Panc1 (cell line): ENCODE results near the gene CNST. TPM values are rescaled to one million over a fixed set of nuclear protein-coding genes. Genes with fewer than 3 reads are reported as not detected.

Source experiments
- ATAC-seq: fragments of 200-7000 bp; cut with Tn5 transposase; 2 replicates; pipeline ENCODE4 v1.9.1; 2020; ENCODE audit warnings: mild to moderate bottlenecking, moderate library complexity
- BruUV-seq: library from RNA; stranded (reverse); fragments of 400-500 nt; replicated peaks from 2 replicates; lab custom pipeline; 2021; lab: Mats Ljungman, UMichigan
- CTCF ChIA-PET: fragments of 300-600 bp; sonication (Branson Sonifier 250); formaldehyde crosslinking; loops from one replicate; lab custom pipeline; 2022; ENCODE audit warnings: antibody characterized with exemption; lab: Charles Lee
- POLR2A ChIA-PET: fragments of 300-600 bp; sonication (Branson Sonifier 250); formaldehyde crosslinking; loops from one replicate; lab custom pipeline; 2022; ENCODE audit warnings: antibody characterized with exemption; lab: Charles Lee
- DNase-seq: peaks from one replicate; pipeline ENCODE4 v3.0.0-alpha.2; 2010; ENCODE audit warnings: low read depth, low spot score
- H3K27ac ChIP-seq: 2 replicates; pipeline ENCODE4 v1.5.1; 2011; ENCODE audit warnings: mild to moderate bottlenecking, low read length, inconsistent platforms
- H3K27me3 ChIP-seq: fragments of 200-500 bp; sonication (Bioruptor generic); 2 replicates; pipeline ENCODE4 v1.6.0; 2014; ENCODE audit warnings: low read length, inconsistent platforms; ENCODE audit not compliant: control insufficient read depth, insufficient read depth
- H3K36me3 ChIP-seq: fragments of 200-500 bp; sonication (Bioruptor generic); 2 replicates; pipeline ENCODE4 v1.5.1; 2014; ENCODE audit warnings: inconsistent platforms, mild to moderate bottlenecking, low read length, moderate library complexity; ENCODE audit not compliant: control insufficient read depth, insufficient read depth
- H3K4me1 ChIP-seq: 2 replicates; pipeline ENCODE4 v1.5.1; 2011; ENCODE audit warnings: inconsistent platforms, mild to moderate bottlenecking, low read length, moderate library complexity; ENCODE audit not compliant: control insufficient read depth, insufficient read depth
- H3K4me3 ChIP-seq, 2 experiments: 2 replicates each; pipeline ENCODE4 v1.5.1; 2011 to 2012; ENCODE audit warnings: low read depth in 2 of 2, low read length in 2 of 2, mild to moderate bottlenecking in 2 of 2, inconsistent platforms in 1 of 2, moderate library complexity in 1 of 2
- H3K9me3 ChIP-seq: fragments of 200-500 bp; sonication (Bioruptor generic); 2 replicates; pipeline ENCODE4 v1.5.1; 2014; ENCODE audit warnings: low read depth, mild to moderate bottlenecking, inconsistent platforms, low read length, moderate library complexity; ENCODE audit not compliant: control insufficient read depth, insufficient read depth
- POLR2AphosphoS5 ChIP-seq: IDR thresholded peaks from 2 replicates; pipeline ENCODE4 v1.6.1; 2012; ENCODE audit warnings: mild to moderate bottlenecking, low read depth, low read length, moderate library complexity
- REST ChIP-seq, 2 experiments: IDR thresholded peaks; 2 replicates each; pipeline ENCODE4 v1.6.1; 2011 to 2012; ENCODE audit warnings: low read depth in 2 of 2, control low read depth in 1 of 2, low read length in 1 of 2, mild to moderate bottlenecking in 1 of 2, moderate library complexity in 1 of 2; ENCODE audit not compliant: insufficient read depth in 1 of 2
- SIN3A ChIP-seq: IDR thresholded peaks from 2 replicates; pipeline ENCODE4 v1.6.1; 2012; ENCODE audit warnings: low read depth, mild to moderate bottlenecking, low read length, moderate library complexity, borderline replicate concordance; ENCODE audit not compliant: insufficient read depth
- TCF7L2 ChIP-seq: IDR thresholded peaks from 2 replicates; pipeline ENCODE4 v1.6.1; 2011; ENCODE audit warnings: mild to moderate bottlenecking, low read depth, low read length, inconsistent platforms
- in situ Hi-C: cut with HindIII; loops from 2 replicates; pipeline ENCODE4 v1.10.0; 2016; ENCODE audit warnings: low sequenced_read_pairs, low pct_unique_long_range_greater_than_20kb
- intact Hi-C: fragments of 100-400 bp; cut with micrococcal nuclease; formaldehyde crosslinking; loops from one replicate; pipeline ENCODE4 v1.10.0; 2022; ENCODE audit not compliant: unreplicated experiment
- total RNA-seq: library from RNA; stranded (reverse); gene quantifications from one replicate; pipeline ENCODE4 v1.2.1, GENCODE V29; 2021; ENCODE audit not compliant: unreplicated experiment
- TF ChIP-seq, protein P1 (sequence below): fragments of 450-650 bp; IDR thresholded peaks from 2 replicates; pipeline ENCODE4 v1.5.1; 2017; ENCODE audit warnings: mild to moderate bottlenecking

CNST gene
- total RNA-seq, 1 experiment from 2014 or later: 18.5 TPM

GRCh38 chr1:246613096-246613758 lies 47.0 kb downstream of the CNST start:
- Histone ChIP-seq H3K4me1 (peaks cover 26% of the 10 kb centered on the region), H3K27me3 (no peaks in the 10 kb centered on the region), H3K9me3 (no peaks in the 10 kb centered on the region), H3K4me3 (no peak overlapping the region), H3K27ac (no peak overlapping the region), H3K36me3 (no peaks in the 10 kb centered on the region)
- DNase-seq (no peak), ATAC-seq (no peak)
- intact Hi-C loops: no loop called here
- CTCF ChIA-PET: no interaction called here
- TF ChIP-seq POLR2AphosphoS5 (no peak), SIN3A (no peak), TCF7L2 (no peak), REST (IDR thresholded peaks at IDR 0.05; ENCODE audit: insufficient read depth in 1 of 2, low read depth in 2 of 2, low read length in 1 of 2) (no peak)
- TF ChIP-seq, protein P1, sequence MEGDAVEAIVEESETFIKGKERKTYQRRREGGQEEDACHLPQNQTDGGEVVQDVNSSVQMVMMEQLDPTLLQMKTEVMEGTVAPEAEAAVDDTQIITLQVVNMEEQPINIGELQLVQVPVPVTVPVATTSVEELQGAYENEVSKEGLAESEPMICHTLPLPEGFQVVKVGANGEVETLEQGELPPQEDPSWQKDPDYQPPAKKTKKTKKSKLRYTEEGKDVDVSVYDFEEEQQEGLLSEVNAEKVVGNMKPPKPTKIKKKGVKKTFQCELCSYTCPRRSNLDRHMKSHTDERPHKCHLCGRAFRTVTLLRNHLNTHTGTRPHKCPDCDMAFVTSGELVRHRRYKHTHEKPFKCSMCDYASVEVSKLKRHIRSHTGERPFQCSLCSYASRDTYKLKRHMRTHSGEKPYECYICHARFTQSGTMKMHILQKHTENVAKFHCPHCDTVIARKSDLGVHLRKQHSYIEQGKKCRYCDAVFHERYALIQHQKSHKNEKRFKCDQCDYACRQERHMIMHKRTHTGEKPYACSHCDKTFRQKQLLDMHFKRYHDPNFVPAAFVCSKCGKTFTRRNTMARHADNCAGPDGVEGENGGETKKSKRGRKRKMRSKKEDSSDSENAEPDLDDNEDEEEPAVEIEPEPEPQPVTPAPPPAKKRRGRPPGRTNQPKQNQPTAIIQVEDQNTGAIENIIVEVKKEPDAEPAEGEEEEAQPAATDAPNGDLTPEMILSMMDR: no peak
- BruUV-seq: no TSS peak
- in situ Hi-C loops: no loop called here
- POLR2A ChIA-PET: no interaction called here

DNA sequence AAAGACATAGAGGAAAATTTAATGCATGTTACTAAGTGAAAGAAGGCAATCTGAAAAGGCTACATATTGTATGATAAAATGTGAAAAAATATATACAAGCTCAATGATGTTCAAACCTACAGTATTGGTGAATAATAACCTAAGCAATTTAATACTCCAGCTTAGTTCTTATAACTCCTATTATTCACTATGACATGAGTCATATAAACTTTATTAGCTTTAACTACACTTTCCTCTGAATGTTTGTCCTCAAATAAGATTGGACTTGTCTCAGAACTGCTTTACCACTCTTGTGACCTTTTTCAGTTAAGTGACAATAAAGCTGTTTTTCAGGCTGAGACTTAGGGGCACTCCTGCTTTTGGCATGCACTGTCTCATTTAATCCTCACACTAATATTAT lies 50.9 kb downstream of the CNST start:
- no TSS peak for BruUV-seq
- ChIA-PET CTCF (no interaction called here), POLR2A (no interaction called here)
- in situ Hi-C loops: no loop called here
- intact Hi-C loops: no loop called here
- Histone ChIP-seq H3K4me1 (peaks cover 7% of the 10 kb centered on the region), H3K27me3 (no peaks in the 10 kb centered on the region), H3K36me3 (no peaks in the 10 kb centered on the region), H3K9me3 (no peaks in the 10 kb centered on the region), H3K27ac (no peak overlapping the region), H3K4me3 (no peak overlapping the region)
- no peak for DNase-seq
- TF ChIP-seq, protein P1: no peak
- TF ChIP-seq POLR2AphosphoS5 (no peak), TCF7L2 (no peak), SIN3A (no peak), REST (IDR thresholded peaks at IDR 0.05; ENCODE audit: insufficient read depth in 1 of 2, low read depth in 2 of 2, low read length in 1 of 2) (no peak)
- ATAC-seq: no peak
